OCI-M2 (cell line): ENCODE data around the gene GNAT2.

Experiments used
- DNase-seq: peaks from one replicate; lab custom pipeline; 2025; ENCODE audit not compliant: unreplicated experiment; lab: John Stamatoyannopoulos, UW

The GNAT2 gene

GRCh38 chr1:109566982-109567381 is 52.4 kb downstream of the GNAT2 start:
- no peak for DNase-seq

GRCh38 chr1:109565241-109565640 is 54.2 kb downstream of the GNAT2 start:
- DNase-seq = no peak

GRCh38 chr1:109564194-109564878 is 55.1 kb downstream of the GNAT2 start:
- DNase-seq = no peak

GRCh38 chr1:109559995-109560394 is 59.4 kb downstream of the GNAT2 start:
- no peak for DNase-seq

- DNase-seq = no peak
Measured at GRCh38 chr1:109557520-109557919, 61.9 kb downstream of the GNAT2 start.

GRCh38 chr1:109556563-109556962 is 62.9 kb downstream of the GNAT2 start:
- no peak for DNase-seq
